IMR-90 (cell line): ENCODE results near the gene NPL. TPM values are rescaled to one million over a fixed set of nuclear protein-coding genes. Genes with fewer than 3 reads are reported as not detected.

Experiments
- ATAC-seq: fragments of 200-7000 bp; cut with Tn5 transposase; 2 replicates; pipeline ENCODE4 v1.9.1; 2020; ENCODE audit warnings: low read depth, mild to moderate bottlenecking, moderate library complexity
- BruUV-seq: library from RNA; stranded (reverse); fragments of 400-500 nt; replicated peaks from 2 replicates; lab custom pipeline; 2021; lab: Mats Ljungman, UMichigan
- CTCF ChIA-PET: fragments of 300-600 bp; formaldehyde crosslinking; extraction: SDS; loops from one replicate; lab custom pipeline; 2021; ENCODE audit warnings: antibody characterized with exemption; lab: Yijun Ruan, JAX
- POLR2A ChIA-PET: fragments of 300-600 bp; sonication (Branson Sonifier 250); formaldehyde crosslinking; loops from one replicate; lab custom pipeline; 2022; ENCODE audit warnings: antibody characterized with exemption; ENCODE audit not compliant: unreplicated experiment; lab: Charles Lee
- DNase-seq: peaks from one replicate; pipeline ENCODE4 v3.0.0; 2013
- H2AFZ ChIP-seq: replicated peaks from 2 replicates; pipeline ENCODE3; 2013; ENCODE audit warnings: low read length, mild to moderate bottlenecking; ENCODE audit not compliant: poor library complexity
- H2AK5ac ChIP-seq: 2 replicates; pipeline ENCODE4 v1.6.1; 2013; ENCODE audit warnings: low read depth, low read length, inconsistent platforms
- H2AK9ac ChIP-seq: replicated peaks from 2 replicates; pipeline ENCODE3; 2013; ENCODE audit warnings: mild to moderate bottlenecking, low read depth, low read length, moderate library complexity; ENCODE audit not compliant: poor library complexity
- H2BK120ac ChIP-seq: 2 replicates; pipeline ENCODE4 v1.6.1; 2013; ENCODE audit warnings: low read depth, low read length, inconsistent platforms
- H2BK15ac ChIP-seq: 3 replicates; pipeline ENCODE4 v1.6.1; 2013; ENCODE audit warnings: low read depth, low read length, inconsistent platforms
- H2BK20ac ChIP-seq: 2 replicates; pipeline ENCODE4 v1.6.1; 2013; ENCODE audit warnings: low read depth, mild to moderate bottlenecking, inconsistent platforms, low read length, moderate library complexity
- H2BK5ac ChIP-seq: 2 replicates; pipeline ENCODE4 v1.6.1; 2013; ENCODE audit warnings: mild to moderate bottlenecking, low read depth, low read length, inconsistent platforms; ENCODE audit not compliant: poor library complexity, severe bottlenecking
- H3K14ac ChIP-seq: replicated peaks from 2 replicates; pipeline ENCODE4 v1.6.1; 2013; ENCODE audit warnings: low read depth, low read length, inconsistent platforms
- H3K18ac ChIP-seq: 2 replicates; pipeline ENCODE4 v1.6.1; 2013; ENCODE audit warnings: low read depth, low read length, control low read depth
- H3K23ac ChIP-seq: 2 replicates; pipeline ENCODE4 v1.6.1; 2013; ENCODE audit warnings: low read depth, low read length, inconsistent platforms
- H3K27ac ChIP-seq: 2 replicates; pipeline ENCODE4 v1.5.1; 2013; ENCODE audit warnings: mild to moderate bottlenecking, control low read depth, low read length; ENCODE audit not compliant: insufficient read depth
- H3K27me3 ChIP-seq: 2 replicates; pipeline ENCODE4 v1.6.1; 2013; ENCODE audit warnings: low read length; ENCODE audit not compliant: control insufficient read depth, insufficient read depth
- H3K36me3 ChIP-seq: 2 replicates; pipeline ENCODE4 v1.6.1; 2013; ENCODE audit warnings: low read length, mixed read lengths; ENCODE audit not compliant: control insufficient read depth, insufficient read depth
- H3K4ac ChIP-seq: 2 replicates; pipeline ENCODE4 v1.6.1; 2013; ENCODE audit warnings: low read depth, low read length, inconsistent platforms
- H3K4me1 ChIP-seq: 2 replicates; pipeline ENCODE4 v1.6.1; 2013; ENCODE audit warnings: low read length, mixed read lengths; ENCODE audit not compliant: control insufficient read depth, insufficient read depth
- H3K4me2 ChIP-seq: 2 replicates; pipeline ENCODE4 v1.6.1; 2013; ENCODE audit warnings: low read depth, mild to moderate bottlenecking, control low read depth, low read length, moderate library complexity
- H3K4me3 ChIP-seq: 2 replicates; pipeline ENCODE4 v1.5.1; 2013; ENCODE audit warnings: low read depth, mild to moderate bottlenecking, control low read depth, low read length, moderate library complexity; ENCODE audit not compliant: insufficient read depth
- H3K56ac ChIP-seq: 2 replicates; pipeline ENCODE4 v1.6.1; 2013; ENCODE audit warnings: low read length, inconsistent platforms; ENCODE audit not compliant: insufficient read depth; ENCODE audit errors: extremely low read depth
- H3K79me1 ChIP-seq, 2 experiments: 2 replicates each; pipeline ENCODE4 v1.6.1; 2013; ENCODE audit warnings: low read length in 2 of 2, inconsistent platforms in 1 of 2, low read depth in 1 of 2
- H3K9ac ChIP-seq: 2 replicates; pipeline ENCODE4 v1.6.1; 2013; ENCODE audit warnings: low read depth, low read length, control low read depth
- H3K9me1 ChIP-seq: 2 replicates; pipeline ENCODE4 v1.6.1; 2013; ENCODE audit warnings: low read length, inconsistent platforms; ENCODE audit not compliant: insufficient read depth
- H3K9me3 ChIP-seq: 2 replicates; pipeline ENCODE4 v1.6.1; 2013; ENCODE audit warnings: low read length; ENCODE audit not compliant: control insufficient read depth, insufficient read depth
- H4K20me1 ChIP-seq: 2 replicates; pipeline ENCODE4 v1.6.1; 2013; ENCODE audit warnings: low read length, inconsistent platforms; ENCODE audit not compliant: insufficient read depth
- H4K5ac ChIP-seq: 2 replicates; pipeline ENCODE4 v1.6.1; 2013; ENCODE audit warnings: mild to moderate bottlenecking, low read depth, low read length, control low read depth
- H4K8ac ChIP-seq, 2 experiments: 2 replicates each; pipeline ENCODE4 v1.6.1; 2013; ENCODE audit warnings: low read depth in 2 of 2, low read length in 2 of 2, control low read depth in 1 of 2, inconsistent platforms in 1 of 2
- H4K91ac ChIP-seq: 2 replicates; pipeline ENCODE4 v1.6.1; 2013; ENCODE audit warnings: low read depth, low read length, inconsistent platforms; ENCODE audit not compliant: insufficient read depth
- BHLHE40 ChIP-seq: fragments of 150-350 bp; IDR thresholded peaks from 2 replicates; pipeline ENCODE4 v1.6.1; 2016; ENCODE audit warnings: mild to moderate bottlenecking, low read depth, low read length
- CEBPB ChIP-seq: IDR thresholded peaks from 2 replicates; pipeline ENCODE4 v1.6.1; 2012; ENCODE audit warnings: low read depth, low read length, improper control_type of control experiment
- CHD1 ChIP-seq: IDR thresholded peaks from 2 replicates; pipeline ENCODE4 v1.6.1; 2012; ENCODE audit warnings: low read depth, low read length, improper control_type of control experiment
- CTCF ChIP-seq: conservative IDR thresholded peaks from 2 replicates; pipeline ENCODE4 v1.5.1; 2012; ENCODE audit warnings: mild to moderate bottlenecking, low read depth, low read length, improper control_type of control experiment
- ELK1 ChIP-seq: fragments of 150-350 bp; IDR thresholded peaks from 2 replicates; pipeline ENCODE4 v1.6.1; 2016; ENCODE audit warnings: low read depth, mild to moderate bottlenecking, low read length, moderate library complexity, borderline replicate concordance
- FOS ChIP-seq: fragments of 150-350 bp; IDR thresholded peaks from 2 replicates; pipeline ENCODE4 v1.6.1; 2016; ENCODE audit warnings: low read depth, low read length
- MAFK ChIP-seq: IDR thresholded peaks from 2 replicates; pipeline ENCODE4 v1.6.1; 2012; ENCODE audit warnings: low read depth, low read length, improper control_type of control experiment
- MAZ ChIP-seq: IDR thresholded peaks from 2 replicates; pipeline ENCODE4 v1.6.1; 2012; ENCODE audit warnings: low read depth, mild to moderate bottlenecking, low read length, improper control_type of control experiment, moderate library complexity, borderline replicate concordance
- MXI1 ChIP-seq: IDR thresholded peaks from 2 replicates; pipeline ENCODE4 v1.6.1; 2012; ENCODE audit warnings: low read depth, mild to moderate bottlenecking, low read length, moderate library complexity, borderline replicate concordance
- NFE2L2 ChIP-seq: fragments of 150-350 bp; IDR thresholded peaks from 2 replicates; pipeline ENCODE4 v1.6.1; 2016; ENCODE audit warnings: low read depth, mild to moderate bottlenecking, low read length
- POLR2A ChIP-seq: IDR thresholded peaks from 2 replicates; pipeline ENCODE4 v1.6.1; 2012; ENCODE audit warnings: mild to moderate bottlenecking, low read depth, low read length
- RAD21 ChIP-seq: IDR thresholded peaks from 2 replicates; pipeline ENCODE4 v1.6.1; 2012; ENCODE audit warnings: low read length, improper control_type of control experiment
- RCOR1 ChIP-seq: IDR thresholded peaks from 2 replicates; pipeline ENCODE4 v1.6.1; 2012; ENCODE audit warnings: mild to moderate bottlenecking, low read length, improper control_type of control experiment; ENCODE audit not compliant: insufficient replicate concordance
- RFX5 ChIP-seq: IDR thresholded peaks from 2 replicates; pipeline ENCODE4 v1.8.0; 2012; ENCODE audit warnings: low read depth, mild to moderate bottlenecking, low read length, moderate library complexity
- SMC3 ChIP-seq: fragments of 150-350 bp; IDR thresholded peaks from 2 replicates; pipeline ENCODE4 v1.6.1; 2016; ENCODE audit warnings: low read depth, mild to moderate bottlenecking, antibody characterized with exemption, low read length, moderate library complexity
- USF2 ChIP-seq: fragments of 150-350 bp; IDR thresholded peaks from 2 replicates; pipeline ENCODE4 v1.6.1; 2017; ENCODE audit warnings: mild to moderate bottlenecking, antibody characterized with exemption, low read length, low read depth
- WGBS, 2 experiments: methylation state at CpG; one replicate each; pipeline versions ENCODE4 v1.1.5 to v1.1.7; 2013; ENCODE audit warnings: missing lambda C conversion rate in 2 of 2; ENCODE audit not compliant: insufficient read length in 1 of 2; ENCODE audit errors: extremely low coverage in 2 of 2; 5-methylcytosine and 5-hydroxymethylcytosine counted together
- dilution Hi-C: fragments of 300-500 bp; cut with HindIII; formaldehyde crosslinking; loops from one replicate; pipeline ENCODE4 v1.14.3; 2018; ENCODE audit warnings: low sequenced_read_pairs; ENCODE audit not compliant: unreplicated experiment
- in situ Hi-C: fragments of 300-500 bp; cut with MboI; formaldehyde crosslinking; loops from 3 replicates; pipeline ENCODE4 v1.14.3; 2019; ENCODE audit warnings: low sequenced_read_pairs, inconsistent platforms, mixed read lengths
- intact Hi-C: fragments of 100-400 bp; cut with micrococcal nuclease; formaldehyde crosslinking; loops from 2 replicates; pipeline ENCODE4 v1.10.0; 2022
- polyA plus RNA-seq, 3 experiments: library from polyadenylated mRNA; depleted of rRNA; stranded (reverse); fragments of >200 nt; gene quantifications; 2 replicates each; pipeline ENCODE4 v1.2.3, GENCODE V29; 2012; ENCODE audit warnings: low replicate concordance in 1 of 3
- total RNA-seq: library from RNA; depleted of rRNA; stranded (reverse); fragments of >200 nt; gene quantifications from 2 replicates; pipeline ENCODE4 v1.2.3, GENCODE V29; 2012

Gene NPL
- total and polyA plus RNA-seq, 2 of the 4 experiments (the other 2 are of a cell fraction), result 0.36 to 0.68 TPM

- in situ Hi-C loops, result loop anchor here (10.0 to 25.0 kb wide), 2 partner anchors 342 to 700 kb away; no protein-coding TSS in a partner anchor
- intact Hi-C loops, result loop anchor here (5.0 kb wide), 2 partner anchors 700 to 1310 kb away; no protein-coding TSS in a partner anchor
- 55% methylated on average over 3 of the region's 4 CpGs; no CpG with 5 or more reads in 1 of the 2 experiments for WGBS, 2 experiments
- ChIA-PET CTCF (interaction anchor here (0.8 to 7.4 kb wide), 7 partner anchors 8 to 441 kb away, joined by 3 to 129 read pairs (median 4); no protein-coding TSS in a partner anchor), POLR2A (no interaction called here)
- Histone ChIP-seq H3K14ac (no peak overlapping the region), H2BK20ac (no peak overlapping the region), H2BK120ac (no peak overlapping the region), H3K4me3 (no peak overlapping the region), H3K9me1 (no peaks in the 10 kb centered on the region), H4K20me1 (no peaks in the 10 kb centered on the region), H2BK5ac (no peak overlapping the region), H4K5ac (no peak overlapping the region), H3K4ac (no peak overlapping the region), H2AK5ac (no peak overlapping the region), H3K27me3 (peaks cover 26% of the 10 kb centered on the region), H2AFZ (no peak overlapping the region), H4K91ac (no peak overlapping the region), H3K79me1 (no peaks in the 10 kb centered on the region), H3K36me3 (no peaks in the 10 kb centered on the region), H3K27ac (no peak overlapping the region), H3K23ac (no peak overlapping the region), H3K4me2 (no peak overlapping the region), H3K18ac (no peak overlapping the region), H3K56ac (no peak overlapping the region), H2BK15ac (no peak overlapping the region), H3K9ac (no peak overlapping the region), H3K9me3 (no peaks in the 10 kb centered on the region), H2AK9ac (no peak overlapping the region), H3K4me1 (no peaks in the 10 kb centered on the region), H4K8ac (no peak overlapping the region)
- dilution Hi-C loops, result no loop called here
- ATAC-seq (no peak), DNase-seq (no peak)
- no TSS peak for BruUV-seq
- TF ChIP-seq ELK1 (no peak), MXI1 (no peak), SMC3 (no peak), CHD1 (no peak), RCOR1 (no peak), POLR2A (no peak), RFX5 (no peak), CEBPB (no peak), CTCF (no peak), MAZ (no peak), MAFK (no peak), BHLHE40 (no peak), USF2 (no peak), RAD21 (no peak), NFE2L2 (no peak), FOS (no peak)
Measured at GRCh38 chr1:182786995-182787324, 2.6 kb upstream of the NPL start.
